Erythroblast (primary cell): ENCODE results near the gene RFTN2.

Source experiments
- GATA1 ChIP-seq: IDR thresholded peaks from 2 replicates; pipeline ENCODE4 v1.6.1; 2011; ENCODE audit warnings: low read depth, mild to moderate bottlenecking, control low read depth, low read length, moderate library complexity
- POLR2A ChIP-seq: IDR thresholded peaks from 2 replicates; pipeline ENCODE4 v1.6.1; 2011; ENCODE audit warnings: mild to moderate bottlenecking, low read length

GRCh38 chr2:197543206-197543605 is 132.2 kb downstream of the RFTN2 start:
- TF ChIP-seq POLR2A: no peak
- no peak for TF ChIP-seq GATA1
